GM12878 (cell line): Measurements from ENCODE around the gene STX7. TPM values are rescaled to one million over a fixed set of nuclear protein-coding genes. Genes with fewer than 3 reads are reported as not detected.

Source experiments
- ATAC-seq: fragments of 200-7000 bp; cut with Tn5 transposase; 3 replicates; pipeline ENCODE4 v1.9.1; 2020; ENCODE audit warnings: mild to moderate bottlenecking, moderate library complexity
- BruUV-seq: library from RNA; stranded (reverse); fragments of 400-500 nt; replicated peaks from 2 replicates; lab custom pipeline; 2021; lab: Mats Ljungman, UMichigan
- CTCF ChIA-PET: fragments of 300-600 bp; sonication (Branson Sonifier 250); formaldehyde crosslinking; extraction: SDS; loops from one replicate; lab custom pipeline; 2021; ENCODE audit warnings: inconsistent platforms; lab: Yijun Ruan, JAX
- POLR2A ChIA-PET: fragments of 350-600 bp; formaldehyde crosslinking; extraction: SDS; loops from one replicate; lab custom pipeline; 2021; ENCODE audit warnings: inconsistent platforms; lab: Charles Lee
- RAD21 ChIA-PET: fragments of 300-600 bp; sonication (Branson Sonifier 250); formaldehyde crosslinking; loops from one replicate; lab custom pipeline; 2023; ENCODE audit warnings: antibody characterized with exemption; ENCODE audit not compliant: unreplicated experiment; lab: Charles Lee
- SMC1A ChIA-PET: fragments of 300-600 bp; sonication (Branson Sonifier 250); formaldehyde crosslinking; loops from one replicate; lab custom pipeline; 2023; ENCODE audit not compliant: unreplicated experiment, uncharacterized antibody; lab: Charles Lee
- DNase-seq: peaks from one replicate; pipeline ENCODE4 v3.0.0-alpha.2; 2011; ENCODE audit warnings: low read depth, low spot score
- FAIRE-seq: peaks from 3 replicates; lab custom pipeline; 2011; peaks lifted over from hg19 to GRCh38; lab: Jason Lieb, UNC
- H2AFZ ChIP-seq: 2 replicates; pipeline ENCODE4 v1.6.0; 2011; ENCODE audit warnings: low read depth, low read length, control low read depth; ENCODE audit not compliant: control insufficient read depth
- H3K27ac ChIP-seq: 2 replicates; pipeline ENCODE4 v1.5.1; 2011; ENCODE audit warnings: control low read depth; ENCODE audit not compliant: control insufficient read depth, insufficient read depth
- H3K27me3 ChIP-seq, 2 experiments: replicated peaks in 1 of 2; 2 replicates each; pipeline versions ENCODE4 v1.6.0 to v1.6.1; 2011; ENCODE audit warnings: low read length in 1 of 2; ENCODE audit not compliant: control insufficient read depth in 2 of 2, insufficient read depth in 2 of 2
- H3K36me3 ChIP-seq, 2 experiments: 2 replicates each; pipeline ENCODE4 v1.5.1; 2011; ENCODE audit warnings: low read length in 1 of 2; ENCODE audit not compliant: control insufficient read depth in 2 of 2, insufficient read depth in 2 of 2
- H3K4me1 ChIP-seq: 2 replicates; pipeline ENCODE4 v1.6.1; 2011; ENCODE audit warnings: mild to moderate bottlenecking, low read length, moderate library complexity, mixed read lengths; ENCODE audit not compliant: control insufficient read depth, insufficient read depth
- H3K4me2 ChIP-seq: 2 replicates; pipeline ENCODE4 v1.6.0; 2011; ENCODE audit warnings: control low read depth; ENCODE audit not compliant: control insufficient read depth, insufficient read depth
- H3K4me3 ChIP-seq: fragments of 200-600 bp; sonication (generic); 2 replicates; pipeline ENCODE4 v1.5.1; 2016
- H3K79me2 ChIP-seq: 2 replicates; pipeline ENCODE4 v1.6.0; 2011; ENCODE audit warnings: low read length; ENCODE audit not compliant: control insufficient read depth, insufficient read depth
- H3K9ac ChIP-seq: 2 replicates; pipeline ENCODE4 v1.8.0; 2011; ENCODE audit warnings: low read length, control low read depth, mixed read lengths; ENCODE audit not compliant: control insufficient read depth, insufficient read depth
- H3K9me3 ChIP-seq: replicated peaks from 3 replicates; pipeline ENCODE4 v1.5.1; 2011; ENCODE audit warnings: mild to moderate bottlenecking, low read length; ENCODE audit not compliant: control insufficient read depth, insufficient read depth
- H4K20me1 ChIP-seq: 2 replicates; pipeline ENCODE4 v1.6.0; 2011; ENCODE audit not compliant: control insufficient read depth, insufficient read depth
- ASH2L ChIP-seq: fragments of 300-600, 200-600 bp; sonication (generic); IDR thresholded peaks from 2 replicates; pipeline ENCODE4 v1.6.1; 2017; ENCODE audit warnings: low read depth, mild to moderate bottlenecking, borderline replicate concordance
- BHLHE40 ChIP-seq, 2 experiments: fragments of 450-650 bp in 1 of 2; IDR thresholded peaks; 2 replicates each; pipeline ENCODE4 v1.6.1; 2011 to 2017; ENCODE audit warnings: low read depth in 2 of 2, borderline replicate concordance in 1 of 2, improper control_type of control experiment in 1 of 2, low read length in 1 of 2, mild to moderate bottlenecking in 1 of 2
- DPF2 ChIP-seq: fragments of 450-650 bp; IDR thresholded peaks from 2 replicates; pipeline ENCODE4 v1.6.1; 2017; ENCODE audit warnings: mild to moderate bottlenecking
- EGR1 ChIP-seq, 2 experiments: IDR thresholded peaks; 1 replicate in 1 of 2; 2 replicates in 1 of 2; pipeline ENCODE4 v1.6.1; 2011 to 2012; ENCODE audit warnings: low read depth in 2 of 2, low read length in 2 of 2, borderline replicate concordance in 1 of 2, mild to moderate bottlenecking in 1 of 2, moderate library complexity in 1 of 2
- ETV6 ChIP-seq, 2 experiments: fragments of 450-650 bp in 1 of 2; IDR thresholded peaks in 1 of 2; conservative IDR thresholded peaks in 1 of 2; 2 replicates each; pipeline ENCODE4 v1.6.1; 2014; ENCODE audit warnings: antibody characterized with exemption in 1 of 2, borderline replicate concordance in 1 of 2, low read depth in 1 of 2, mild to moderate bottlenecking in 1 of 2, moderate library complexity in 1 of 2
- GABPA ChIP-seq: IDR thresholded peaks from 2 replicates; pipeline ENCODE4 v1.6.1; 2014; ENCODE audit warnings: antibody characterized with exemption, low read depth, mild to moderate bottlenecking, inconsistent platforms
- HDAC6 ChIP-seq: fragments of 200-600 bp; sonication (generic); IDR thresholded peaks from one replicate; pipeline ENCODE4 v1.8.0; 2017; ENCODE audit warnings: antibody characterized with exemption; ENCODE audit not compliant: unreplicated experiment
- IRF5 ChIP-seq: fragments of 450-650 bp; IDR thresholded peaks from 2 replicates; pipeline ENCODE4 v1.6.1; 2017; ENCODE audit warnings: borderline replicate concordance
- MXI1 ChIP-seq: fragments of 150-350 bp; IDR thresholded peaks from 2 replicates; pipeline ENCODE4 v1.6.1; 2011; ENCODE audit warnings: low read depth, mild to moderate bottlenecking, inconsistent platforms, low read length, improper control_type of control experiment
- MYC ChIP-seq: IDR thresholded peaks from 2 replicates; pipeline ENCODE4 v1.6.1; 2011; ENCODE audit warnings: mild to moderate bottlenecking, low read length, moderate library complexity, inconsistent platforms; ENCODE audit not compliant: insufficient read depth, insufficient replicate concordance, insufficient read length, severe bottlenecking
- RCOR1 ChIP-seq: conservative IDR thresholded peaks from 2 replicates; pipeline ENCODE4 v1.6.1; 2012; ENCODE audit warnings: low read depth, low read length, improper control_type of control experiment
- TCF12 ChIP-seq: IDR thresholded peaks from 2 replicates; pipeline ENCODE4 v1.6.1; 2011; ENCODE audit warnings: low read depth, mild to moderate bottlenecking, low read length
- YY1 ChIP-seq: IDR thresholded peaks from 2 replicates; pipeline ENCODE4 v1.6.1; 2011; ENCODE audit warnings: low read depth, mild to moderate bottlenecking, low read length
- ZNF274 ChIP-seq: IDR thresholded peaks from one replicate; pipeline ENCODE4 v1.8.0; 2011; ENCODE audit not compliant: insufficient read length, insufficient read depth
- ZZZ3 ChIP-seq: IDR thresholded peaks from 2 replicates; pipeline ENCODE4 v1.6.1; 2011; ENCODE audit warnings: low read depth; ENCODE audit not compliant: control insufficient read depth, insufficient read length
- WGBS: methylation state at CpG from one replicate; pipeline ENCODE4 v1.1.6; 2016; ENCODE audit warnings: low lambda C conversion rate; ENCODE audit not compliant: insufficient replicate concordance, insufficient coverage; ENCODE audit errors: missing lambda C conversion rate; 5-methylcytosine and 5-hydroxymethylcytosine counted together
- in situ Hi-C: fragments of 300-500 bp; cut with MboI; formaldehyde crosslinking; loops from 9 replicates; pipeline ENCODE4 v1.14.3; 2018; ENCODE audit warnings: mixed read lengths
- intact Hi-C: fragments of 100-400 bp; cut with micrococcal nuclease; formaldehyde crosslinking; loops from one replicate; pipeline ENCODE4 v1.14.2; 2022; ENCODE audit not compliant: unreplicated experiment
- polyA plus RNA-seq, 11 experiments: library from polyadenylated mRNA; depleted of rRNA in 4 of 11; unstranded in 6 of 11; stranded (reverse) in 5 of 11; fragments of >200 nt; fragmentation: Nextera tagmentation in 4 of 11; fragmentation: Illumina TruSeq in 1 of 11; extraction: Ambion mirVana in 4 of 11; extraction: Trizol in 1 of 11; gene quantifications; 1 replicate in 1 of 11; 2 replicates in 10 of 11; pipeline versions ENCODE4 v1.2.1 to v1.2.3, GENCODE V29; 2011 to 2016; ENCODE audit warnings: inconsistent platforms in 2 of 11, missing spikeins in 2 of 11, low read depth in 1 of 11
- total RNA-seq, 4 experiments: library from RNA; depleted of rRNA in 3 of 4; stranded (reverse); fragments of >200 nt in 3 of 4; fragmentation: Illumina TruSeq in 1 of 4; extraction: Trizol in 1 of 4; gene quantifications; 2 replicates each; pipeline versions ENCODE4 v1.2.1 to v1.2.3, GENCODE V29; 2013 to 2021

Gene STX7
- total and polyA plus RNA-seq, 10 of the 15 experiments (the other 5 are each of a cell fraction or from before 2014, with no cell fraction given) = 26.5 to 75.5 (median 51.3) TPM

GRCh38 chr6:132464538-132465256, 48.2 kb downstream of the STX7 start:
- ChIA-PET CTCF (interaction anchor here (1.2 to 3.2 kb wide), 3 partner anchors 19 to 184 kb away, joined by 5 to 16 read pairs (median 7); no protein-coding TSS in a partner anchor), POLR2A (interaction anchor here (0.6 kb wide), 1 partner anchor 18 kb away, joined by 3 read pairs; no protein-coding TSS in a partner anchor), RAD21 (interaction anchor here (1.0 to 1.4 kb wide), 2 partner anchors 20 to 185 kb away, joined by 3 read pairs; no protein-coding TSS in a partner anchor), SMC1A (interaction anchor here (1.1 to 2.2 kb wide), 3 partner anchors 13 to 185 kb away, joined by 3 to 12 read pairs (median 4); no protein-coding TSS in a partner anchor)
- no peak for DNase-seq
- no peak overlapping the region for H3K9ac ChIP-seq
- no peak overlapping the region for H2AFZ ChIP-seq
- in situ Hi-C loops = no loop called here
- FAIRE-seq = no peak
- intact Hi-C loops = no loop called here
- no peak overlapping the region for H3K4me2 ChIP-seq
- H4K20me1 ChIP-seq = no peaks in the 10 kb centered on the region
- BruUV-seq = no TSS peak
- no peak overlapping the region for H3K4me3 ChIP-seq
- H3K27ac ChIP-seq = no peak overlapping the region
- peaks cover 6 to 56% of the 10 kb centered on the region in 2 experiments for H3K36me3 ChIP-seq
- no peaks in the 10 kb centered on the region for H3K27me3 ChIP-seq
- WGBS = 82% methylated on average over 5 of the region's 5 CpGs
- H3K4me1 ChIP-seq = peaks cover 17% of the 10 kb centered on the region
- no peaks in the 10 kb centered on the region; the same call in 2 of the 3 replicates for H3K9me3 ChIP-seq
- TF ChIP-seq ETV6 (conservative IDR thresholded peaks at IDR 0.05 in 1 of 2, IDR thresholded peaks at IDR 0.05 in 1 of 2; ENCODE audit: borderline replicate concordance in 1 of 2, low read depth in 1 of 2) = no peak
- no peak for TF ChIP-seq EGR1 (IDR thresholded peaks at IDR 0.05; ENCODE audit: borderline replicate concordance in 1 of 2, low read depth in 2 of 2, low read length in 2 of 2)
- no peak for TF ChIP-seq MYC
- no peak for TF ChIP-seq YY1
- no peaks in the 10 kb centered on the region for H3K79me2 ChIP-seq
- no peak for ATAC-seq

GRCh38 chr6:132461958-132462357, 51.0 kb downstream of the STX7 start:
- no peak for ATAC-seq
- ChIA-PET POLR2A (no interaction called here), SMC1A (interaction anchor here (0.7 to 1.2 kb wide), 4 partner anchors 19 to 588 kb away, joined by 3 read pairs; no protein-coding TSS in a partner anchor), CTCF (interaction anchor here (0.7 to 1.4 kb wide), 3 partner anchors 19 to 164 kb away, joined by 3 to 6 read pairs (median 3); no protein-coding TSS in a partner anchor), RAD21 (no interaction called here)
- H3K27me3 ChIP-seq = no peaks in the 10 kb centered on the region
- H3K4me3 ChIP-seq = no peak overlapping the region
- in situ Hi-C loops = no loop called here
- no peaks in the 10 kb centered on the region; the same call in 2 of the 3 replicates for H3K9me3 ChIP-seq
- H3K79me2 ChIP-seq = no peaks in the 10 kb centered on the region
- H3K4me2 ChIP-seq = no peak overlapping the region
- no peak for FAIRE-seq
- H2AFZ ChIP-seq = no peak overlapping the region
- no TSS peak for BruUV-seq
- peaks cover 6 to 48% of the 10 kb centered on the region in 2 experiments for H3K36me3 ChIP-seq
- intact Hi-C loops = no loop called here
- H3K9ac ChIP-seq = no peak overlapping the region
- H3K27ac ChIP-seq = no peak overlapping the region
- peaks cover 39% of the 10 kb centered on the region for H3K4me1 ChIP-seq
- 83% methylated on average over 6 of the region's 6 CpGs for WGBS
- DNase-seq = no peak
- H4K20me1 ChIP-seq = no peaks in the 10 kb centered on the region
- TF ChIP-seq RCOR1 = no peak
- TF ChIP-seq HDAC6 = no peak
- no peak for TF ChIP-seq BHLHE40 (IDR thresholded peaks at IDR 0.05; ENCODE audit: borderline replicate concordance in 1 of 2, low read depth in 2 of 2, low read length in 1 of 2)
- TF ChIP-seq DPF2 = no peak
- no peak for TF ChIP-seq ZZZ3
- TF ChIP-seq GABPA = no peak
- TF ChIP-seq ASH2L = no peak
- TF ChIP-seq IRF5 = no peak
- no peak for TF ChIP-seq MXI1
- TF ChIP-seq ZNF274 = no peak
- no peak for TF ChIP-seq TCF12
